Placental pericyte (primary cell): ENCODE data around the gene BRDT. TPM values are rescaled to one million over a fixed set of nuclear protein-coding genes. Genes with fewer than 3 reads are reported as not detected.

ENCODE experiments used
- total RNA-seq: library from RNA; depleted of rRNA; stranded (reverse); fragments of >200 nt; gene quantifications from 2 replicates; pipeline ENCODE4 v1.2.3, GENCODE V29; 2012

BRDT gene
- total RNA-seq, result 0.22 and 2.1 TPM in 2 replicates

GRCh38 chr1:91949356-91949699 is at the start of gene BRDT:
TSS of gene BRDT (plus strand) at chr1:91949401. CDS start at chr1:91962755, 13,354 bp downstream.

Other genes with a start within 250 kb of the BRDT start
- 20.5 and 56.9 TPM in 2 replicates for gene TGFBR3, start 63.2 kb upstream of the BRDT start, total RNA-seq
- 0.88 and 7.0 TPM in 2 replicates for gene EPHX4, start 80.6 kb downstream of the BRDT start, total RNA-seq
- gene SETSIP, start 126.0 kb downstream of the BRDT start, total RNA-seq, result not detected in 2 replicates
- gene BTBD8, start 130.9 kb downstream of the BRDT start, total RNA-seq, result 2.4 and 2.8 TPM in 2 replicates